Skeletal muscle tissue (tissue), 4 donors: Measurements from ENCODE around the gene NOL4L. TPM values are rescaled to one million over a fixed set of nuclear protein-coding genes. Genes with fewer than 3 reads are reported as not detected.

Experiments used
- H3K27ac ChIP-seq: one replicate; pipeline ENCODE4 v1.7.0; 2013; ENCODE audit warnings: mild to moderate bottlenecking, low read depth, low read length, inconsistent platforms
- H3K27me3 ChIP-seq, 3 donors: one replicate each; pipeline ENCODE4 v1.7.0; 2013; ENCODE audit warnings: low read length in 3 of 3; ENCODE audit not compliant: control insufficient read depth in 3 of 3, insufficient read depth in 3 of 3
- H3K36me3 ChIP-seq, 3 donors: one replicate each; pipeline ENCODE4 v1.7.0; 2013; ENCODE audit warnings: low read length in 3 of 3; ENCODE audit not compliant: control insufficient read depth in 3 of 3, insufficient read depth in 3 of 3
- H3K4me1 ChIP-seq, 3 donors: one replicate each; pipeline ENCODE4 v1.7.0; 2013; ENCODE audit warnings: low read length in 3 of 3, mild to moderate bottlenecking in 3 of 3; ENCODE audit not compliant: control insufficient read depth in 3 of 3, insufficient read depth in 3 of 3
- H3K4me3 ChIP-seq, 3 donors: one replicate each; pipeline ENCODE4 v1.7.0; 2013; ENCODE audit warnings: low read length in 3 of 3
- H3K9ac ChIP-seq, 3 donors: one replicate each; pipeline ENCODE4 v1.7.0; 2013; ENCODE audit warnings: low read length in 3 of 3, mild to moderate bottlenecking in 3 of 3, moderate library complexity in 2 of 3, low read depth in 1 of 3
- H3K9me3 ChIP-seq, 3 donors: one replicate each; pipeline ENCODE4 v1.7.0; 2013; ENCODE audit warnings: low read length in 3 of 3; ENCODE audit not compliant: control insufficient read depth in 3 of 3
- total RNA-seq: library from RNA; depleted of rRNA; stranded (reverse); fragments of >200 nt; gene quantifications from one replicate; pipeline ENCODE4 v1.2.3, GENCODE V29; 2014
- donor health status: Osteomylitis.

Gene NOL4L
- total RNA-seq, 1 donor from 2014 or later, result 4.2 TPM

DNA sequence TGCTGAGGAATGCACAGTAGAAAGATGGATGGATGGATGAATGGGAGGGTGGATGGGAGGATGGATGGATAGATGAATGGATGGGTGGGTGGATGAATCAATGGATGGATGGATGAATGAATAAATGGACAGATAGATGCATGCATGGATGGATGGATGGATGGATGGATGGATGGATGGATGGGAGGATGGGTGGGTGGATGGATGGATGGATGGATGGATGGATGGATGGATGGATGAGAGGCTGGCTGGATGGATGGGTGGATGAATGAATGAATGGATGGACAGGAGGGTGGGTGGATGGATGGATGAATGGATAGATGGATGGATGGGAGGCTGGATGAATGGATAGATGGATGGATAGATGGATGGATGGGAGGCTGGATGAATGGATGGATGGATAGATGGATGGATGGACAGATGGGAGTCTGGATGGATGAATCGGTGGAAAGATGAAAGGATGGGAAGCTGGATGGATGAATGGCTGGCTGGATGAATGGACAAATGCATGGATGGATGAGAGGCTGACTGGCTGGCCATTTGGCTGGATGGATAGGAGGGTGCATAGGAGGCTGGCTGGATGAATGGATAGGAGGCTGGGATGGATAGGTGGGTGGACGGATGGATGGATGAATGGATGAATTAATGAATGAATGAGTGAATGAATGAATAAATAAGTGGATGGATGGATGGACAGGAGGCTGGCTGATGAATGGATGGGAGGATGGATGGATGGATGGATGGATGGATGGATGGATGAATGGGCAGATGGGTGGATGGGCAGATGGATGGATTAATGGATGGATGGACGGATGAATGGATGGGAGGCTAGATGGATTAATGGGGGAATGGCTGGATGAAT lies 28.3 kb upstream of the NOL4L start:
- H3K36me3 ChIP-seq, result no peaks in the 10 kb centered on the region
- H3K9ac ChIP-seq, result no peak overlapping the region
- no peaks in the 10 kb centered on the region for H3K9me3 ChIP-seq
- no peak overlapping the region for H3K4me3 ChIP-seq
- no peaks in the 10 kb centered on the region for H3K4me1 ChIP-seq
- H3K27me3 ChIP-seq, result peaks cover 8 to 12% (median 11%) of the 10 kb centered on the region in 3 donors
- no peak overlapping the region for H3K27ac ChIP-seq

GRCh38 chr20:32612351-32613191 lies 27.4 kb upstream of the NOL4L start:
- Histone ChIP-seq H3K36me3 (no peaks in the 10 kb centered on the region), H3K9ac (no peak overlapping the region), H3K9me3 (no peaks in the 10 kb centered on the region), H3K4me3 (no peak overlapping the region), H3K27ac (no peak overlapping the region), H3K27me3 (peaks cover 8 to 12% (median 8%) of the 10 kb centered on the region in 3 donors), H3K4me1 (peaks cover 0 to 2% (median 0%) of the 10 kb centered on the region in 3 donors)

- H3K4me1 ChIP-seq, result peaks cover 0 to 3% (median 0%) of the 10 kb centered on the region in 3 donors
- peaks cover 8 to 14% (median 8%) of the 10 kb centered on the region in 3 donors for H3K27me3 ChIP-seq
- no peak overlapping the region for H3K4me3 ChIP-seq
- H3K9ac ChIP-seq, result no peak overlapping the region
- no peaks in the 10 kb centered on the region for H3K9me3 ChIP-seq
- no peaks in the 10 kb centered on the region for H3K36me3 ChIP-seq
- no peak overlapping the region for H3K27ac ChIP-seq
Observed at GRCh38 chr20:32611868-32612267, 26.7 kb upstream of the NOL4L start.

GRCh38 chr20:32611286-32611685 lies 26.2 kb upstream of the NOL4L start:
- H3K4me3 ChIP-seq, result no peak overlapping the region
- H3K9ac ChIP-seq, result no peak overlapping the region
- no peak overlapping the region for H3K27ac ChIP-seq
- peaks cover 8 to 16% (median 9%) of the 10 kb centered on the region in 3 donors for H3K27me3 ChIP-seq
- H3K4me1 ChIP-seq, result peaks cover 0 to 3% (median 0%) of the 10 kb centered on the region in 3 donors
- no peaks in the 10 kb centered on the region for H3K36me3 ChIP-seq
- H3K9me3 ChIP-seq, result no peaks in the 10 kb centered on the region

- H3K9ac ChIP-seq, result no peak overlapping the region
- no peaks in the 10 kb centered on the region for H3K9me3 ChIP-seq
- H3K36me3 ChIP-seq, result no peaks in the 10 kb centered on the region
- H3K27ac ChIP-seq, result no peak overlapping the region
- peaks cover 11 to 19% (median 12%) of the 10 kb centered on the region in 3 donors for H3K27me3 ChIP-seq
- H3K4me1 ChIP-seq, result peaks cover 0 to 3% (median 0%) of the 10 kb centered on the region in 3 donors
- H3K4me3 ChIP-seq, result no peak overlapping the region
Observed at GRCh38 chr20:32610472-32611218, 25.5 kb upstream of the NOL4L start.

DNA sequence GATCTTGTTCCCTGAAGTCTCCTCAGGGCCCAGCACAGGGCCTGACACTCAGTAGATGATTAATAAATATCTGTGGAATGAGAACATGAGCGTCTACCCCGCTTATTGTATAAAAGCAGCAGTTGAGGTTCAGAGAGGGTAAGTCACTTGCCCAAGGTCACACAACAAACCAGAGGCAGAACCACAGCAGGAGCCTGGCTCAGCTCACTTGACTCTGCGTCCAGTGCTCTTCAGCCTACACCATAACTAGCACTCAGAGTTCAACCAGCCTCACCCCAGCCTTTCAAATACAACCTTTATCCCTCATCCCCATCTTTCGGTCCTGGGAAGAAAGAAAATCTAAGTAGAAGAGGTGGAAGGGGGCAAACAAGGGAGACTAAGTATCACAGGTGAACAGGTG lies 24.9 kb upstream of the NOL4L start:
- Histone ChIP-seq H3K36me3 (no peaks in the 10 kb centered on the region), H3K9me3 (no peaks in the 10 kb centered on the region), H3K9ac (no peak overlapping the region), H3K27ac (no peak overlapping the region), H3K27me3 (peaks cover 11 to 19% (median 12%) of the 10 kb centered on the region in 3 donors), H3K4me1 (peaks cover 0 to 3% (median 0%) of the 10 kb centered on the region in 3 donors), H3K4me3 (no peak overlapping the region)

GRCh38 chr20:32609111-32609773 lies 24.1 kb upstream of the NOL4L start:
- H3K36me3 ChIP-seq, result no peaks in the 10 kb centered on the region

DNA sequence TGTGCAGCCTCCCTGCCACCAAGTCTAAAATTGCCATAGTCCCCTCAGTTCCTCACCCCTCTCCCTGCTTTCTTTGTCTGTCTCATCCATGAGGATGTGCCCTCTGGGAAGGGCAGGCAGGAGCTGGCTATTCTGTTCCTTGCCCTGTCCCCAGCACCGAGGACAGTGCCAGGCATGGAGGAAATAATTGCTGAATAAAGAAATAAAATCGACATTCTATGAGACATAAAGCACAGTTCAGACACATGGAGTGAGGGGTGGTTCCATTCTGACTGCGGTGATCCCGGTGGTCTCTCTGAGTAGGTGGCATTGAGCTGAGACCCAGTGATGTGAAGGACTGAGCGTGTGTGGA lies 23.5 kb upstream of the NOL4L start:
- Histone ChIP-seq H3K9me3 (no peaks in the 10 kb centered on the region), H3K27ac (no peak overlapping the region), H3K9ac (no peak overlapping the region), H3K4me1 (peaks cover 0 to 7% (median 3%) of the 10 kb centered on the region in 3 donors), H3K4me3 (no peak overlapping the region), H3K27me3 (peaks cover 11 to 20% (median 19%) of the 10 kb centered on the region in 3 donors), H3K36me3 (no peaks in the 10 kb centered on the region)

More at GRCh38 chr20:32609111-32609773, 24.1 kb upstream of the NOL4L start:
- peaks cover 0 to 7% (median 3%) of the 10 kb centered on the region in 3 donors for H3K4me1 ChIP-seq
- no peaks in the 10 kb centered on the region for H3K9me3 ChIP-seq
- H3K9ac ChIP-seq, result no peak overlapping the region
- peaks cover 11 to 19% (median 18%) of the 10 kb centered on the region in 3 donors for H3K27me3 ChIP-seq
- H3K4me3 ChIP-seq, result no peak overlapping the region
- no peak overlapping the region for H3K27ac ChIP-seq
